GM18502 (cell line): ENCODE data around the gene NDUFS6.
A peak's percentile ranks its signal among the peaks of the same experiment; 100 is the strongest.
"Not testable (repeated sequence)": the region's sequence is repeated elsewhere in the genome, so short reads cannot be mapped to it uniquely, and the experiment has no call there.

Experiments used
- ATAC-seq: cut with Tn5 transposase; IDR thresholded peaks from one replicate; pipeline ENCODE4 v1.9.1; 2021; ENCODE audit warnings: mild to moderate bottlenecking; ENCODE audit not compliant: unreplicated experiment, poor library complexity

Gene NDUFS6

DNA sequence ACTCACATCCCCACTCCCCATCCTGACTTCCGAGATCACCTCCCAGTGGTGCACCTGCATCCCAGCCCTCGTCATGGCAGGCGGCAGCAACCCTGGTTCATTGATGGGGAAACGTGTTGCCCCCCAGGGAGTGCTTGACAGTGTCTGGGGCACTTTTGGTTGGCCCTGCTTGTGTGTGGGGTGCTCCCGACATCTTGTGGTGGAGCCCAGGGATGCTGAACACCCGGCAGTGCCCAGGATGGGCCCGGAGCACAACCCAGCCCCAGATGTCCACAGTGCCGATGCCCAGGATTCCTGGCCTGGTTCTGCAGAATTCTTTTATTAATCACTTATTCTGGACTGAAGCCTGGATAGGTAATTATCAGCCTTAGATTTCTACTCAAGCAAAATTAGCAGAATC lies 5.3 kb upstream of the NDUFS6 start:
- ATAC-seq: no peak

- no peak for ATAC-seq
Measured at GRCh38 chr5:1796371-1797102, 4.7 kb upstream of the NDUFS6 start.

DNA sequence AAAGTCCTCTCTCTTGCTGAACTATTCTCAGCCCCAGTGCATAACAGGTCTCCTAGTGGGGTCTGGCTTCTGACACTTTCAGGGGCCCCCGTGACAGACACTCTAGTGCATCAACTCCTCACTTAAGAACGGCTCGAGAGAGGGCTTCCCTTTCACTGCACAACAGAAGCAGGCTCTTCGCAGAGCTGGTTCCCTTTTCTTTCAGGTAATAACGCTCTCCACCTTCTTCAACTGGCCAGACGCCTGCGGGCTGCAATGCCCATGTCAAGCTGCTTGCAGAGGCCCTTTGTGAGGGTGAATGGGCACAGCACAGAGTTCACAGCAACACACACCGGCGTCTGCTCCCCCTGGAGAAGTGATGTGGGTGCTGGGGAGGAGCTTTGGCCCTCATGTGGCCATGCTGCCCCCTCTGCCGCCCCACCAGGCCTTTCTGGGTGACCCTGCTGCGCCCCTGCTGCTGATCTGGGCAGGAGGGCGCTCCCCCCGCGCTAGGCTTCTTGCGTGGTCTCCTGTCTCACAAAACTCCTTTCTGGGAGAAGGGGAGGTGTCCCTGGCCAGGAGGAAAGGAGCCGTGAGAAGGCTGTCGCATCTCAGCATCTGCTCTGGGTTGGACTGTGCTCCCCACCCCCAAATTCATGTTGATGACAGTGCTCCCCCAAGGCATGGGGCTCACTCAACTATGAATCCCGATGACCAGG lies 4.0 kb upstream of the NDUFS6 start:
- ATAC-seq: no peak

DNA sequence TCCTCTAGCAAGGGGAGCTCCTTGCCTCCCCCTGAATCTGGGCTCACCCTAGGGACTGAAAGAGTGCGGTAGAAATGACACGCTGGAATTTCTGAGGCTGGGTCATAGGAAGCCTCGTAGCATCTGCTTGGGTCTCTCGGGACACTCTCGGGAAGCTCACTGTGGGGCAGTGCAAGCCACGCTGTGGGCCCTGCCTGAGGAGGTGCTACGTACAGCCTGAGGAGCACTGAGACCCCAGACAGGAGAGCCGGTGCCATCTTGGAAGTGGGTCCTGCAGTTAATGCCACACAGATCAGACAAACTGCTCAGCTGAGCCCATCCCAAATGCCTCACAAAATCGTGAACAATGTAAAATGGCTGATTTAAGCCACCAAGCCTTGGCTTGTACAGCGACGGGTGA lies 3.4 kb upstream of the NDUFS6 start:
- ATAC-seq: no peak

DNA sequence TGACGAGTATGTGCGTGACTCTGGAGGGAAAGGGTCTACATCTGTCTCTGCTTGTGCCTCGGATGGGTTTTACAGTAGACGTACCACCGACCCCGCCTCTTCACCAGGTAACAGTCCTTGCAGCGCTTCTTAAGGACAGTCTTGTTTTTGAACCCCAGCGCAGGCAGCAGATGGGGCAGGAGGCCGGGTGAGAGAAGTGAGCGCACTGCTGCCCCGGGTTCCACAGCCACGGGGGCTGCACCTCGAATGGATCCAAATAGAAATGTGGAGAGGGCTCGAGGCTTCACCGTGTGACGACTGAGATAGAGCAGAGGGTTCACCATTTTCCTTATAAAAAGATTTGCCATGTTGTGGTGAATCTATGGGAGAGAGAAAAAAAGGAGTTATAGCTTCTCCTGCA lies 2.6 kb upstream of the NDUFS6 start:
- not testable (repeated sequence) for ATAC-seq

DNA sequence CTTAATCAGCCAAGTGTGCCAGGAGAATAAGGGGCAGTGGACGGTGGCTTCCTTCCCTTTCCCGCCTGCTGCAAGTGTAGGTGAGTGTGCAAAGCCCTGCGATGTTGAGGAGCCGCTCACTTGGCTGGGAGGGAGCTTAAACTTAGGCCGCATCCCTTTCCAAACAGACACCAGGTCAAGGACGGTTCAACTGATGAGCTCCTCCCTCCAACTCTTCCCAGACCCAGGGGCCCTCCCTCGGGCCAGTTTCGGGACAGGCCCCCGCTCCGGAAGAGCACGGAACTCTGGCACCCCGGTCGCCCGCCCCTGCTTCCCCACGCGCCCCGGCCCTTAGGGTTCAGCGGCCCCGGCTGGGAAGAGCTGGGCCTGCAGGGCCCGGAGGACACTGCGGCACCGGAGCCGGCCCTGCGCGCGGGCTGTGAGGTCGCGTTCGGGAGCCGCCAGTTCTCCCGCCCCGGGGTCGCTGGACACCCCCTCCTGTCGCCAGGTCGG lies 2.1 kb upstream of the NDUFS6 start:
- ATAC-seq: peak; percentile 28

GRCh38 chr5:1799602-1800471 lies 1.4 kb upstream of the NDUFS6 start, which contains the start of gene MRPL36:
TSS of gene MRPL36 (minus strand) at chr5:1799837. CDS start at chr5:1798935, 902 bp downstream.
- peak; percentile 56 for ATAC-seq

DNA sequence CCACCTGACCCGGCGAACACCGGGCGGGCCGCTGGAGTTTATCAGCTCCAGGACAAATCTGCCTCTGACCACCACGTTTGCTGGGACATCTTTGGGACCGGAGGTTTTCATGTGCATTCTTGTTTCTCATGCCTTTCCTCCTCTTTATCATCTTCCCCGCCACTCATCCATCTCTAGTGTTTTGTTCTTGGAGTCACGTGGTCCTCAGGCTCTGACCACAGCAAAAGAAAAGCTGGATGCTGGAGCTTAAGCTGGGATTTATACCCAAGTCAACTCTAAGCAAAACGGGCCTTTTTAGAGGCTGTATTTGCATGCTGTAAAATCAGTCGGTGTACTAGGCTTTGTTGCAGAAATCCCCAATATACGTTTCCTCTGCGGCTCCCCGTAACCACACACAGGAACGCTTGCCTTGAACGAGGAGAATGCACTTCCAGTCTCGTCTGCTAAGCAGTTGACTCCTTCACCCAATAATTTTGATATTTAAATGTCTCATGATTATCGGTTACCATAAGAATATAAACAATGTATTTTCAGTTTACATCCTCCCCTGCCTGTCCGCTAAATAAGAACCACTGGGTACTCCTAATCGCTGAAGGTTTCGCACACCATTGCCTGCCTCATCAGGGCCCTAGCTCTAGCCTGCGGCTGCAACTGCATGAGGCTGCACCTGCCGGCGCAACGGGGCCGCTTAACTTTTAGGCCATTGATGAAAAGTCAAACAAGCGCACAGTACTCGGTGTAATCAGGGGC lies 560 bp upstream of the NDUFS6 start:
- peak; percentile 47 for ATAC-seq

DNA sequence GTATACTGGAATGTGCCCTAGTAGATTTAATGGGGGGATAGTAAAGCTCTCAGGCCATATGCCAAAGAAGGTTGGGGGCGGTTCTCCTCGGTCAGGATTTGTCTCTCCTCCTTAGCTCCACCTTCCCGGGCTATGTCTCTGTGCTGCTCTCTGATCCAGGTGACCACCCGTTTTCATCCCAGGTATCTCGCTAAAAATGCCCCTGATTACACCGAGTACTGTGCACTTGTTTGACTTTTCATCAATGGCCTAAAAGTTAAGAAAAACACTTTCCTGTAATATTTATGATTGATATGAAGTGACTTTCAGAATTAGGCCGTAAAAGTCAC lies 724 bp downstream of the NDUFS6 start:
- no peak for ATAC-seq

- ATAC-seq: no peak
Measured at GRCh38 chr5:1803192-1803591, 2.0 kb downstream of the NDUFS6 start.

- ATAC-seq: no peak
Measured at GRCh38 chr5:1804001-1804690, 2.9 kb downstream of the NDUFS6 start.

GRCh38 chr5:1805326-1805725 lies 4.1 kb downstream of the NDUFS6 start:
- no peak for ATAC-seq

GRCh38 chr5:1805736-1806135 lies 4.5 kb downstream of the NDUFS6 start:
- no peak for ATAC-seq

GRCh38 chr5:1806199-1806598 lies 5.0 kb downstream of the NDUFS6 start:
- ATAC-seq: no peak

GRCh38 chr5:1806974-1807373 lies 5.8 kb downstream of the NDUFS6 start:
- no peak for ATAC-seq

DNA sequence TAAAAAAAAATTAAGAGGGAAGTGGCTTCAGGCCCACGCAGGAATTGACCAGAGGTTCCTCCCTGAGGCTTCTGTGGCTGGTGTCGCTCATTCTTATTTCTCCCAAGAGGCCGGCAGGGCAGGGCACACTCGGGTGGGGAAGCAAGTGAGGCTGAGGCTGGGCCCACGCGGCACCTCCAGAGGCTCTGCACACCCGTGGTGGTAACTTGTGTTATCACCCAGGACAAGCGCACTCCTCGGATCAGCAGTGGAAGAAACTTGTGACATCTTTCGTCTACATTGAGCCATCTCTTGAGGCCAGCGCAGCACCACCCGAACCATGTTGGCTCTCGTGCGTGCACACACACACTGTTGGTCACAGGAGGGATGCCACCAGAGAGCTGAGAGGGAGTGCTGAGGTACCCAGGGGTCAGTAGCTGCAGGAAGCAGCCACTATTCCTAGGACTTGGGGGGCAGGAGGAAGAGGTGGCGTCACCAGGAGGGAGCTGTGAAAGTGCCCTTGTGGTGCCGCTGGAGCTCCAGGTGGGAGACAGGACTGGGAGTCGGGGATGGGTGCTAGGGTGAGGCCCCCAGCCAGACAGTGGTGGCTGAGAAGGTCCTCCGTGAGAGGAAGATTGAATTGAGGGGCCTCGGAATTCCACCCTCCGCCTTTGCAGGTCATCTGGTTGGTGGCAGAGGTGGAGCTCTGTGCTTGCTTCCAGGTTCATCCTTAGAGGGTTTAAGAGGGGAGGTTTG lies 6.4 kb downstream of the NDUFS6 start:
- no peak for ATAC-seq

- ATAC-seq: no peak
Measured at GRCh38 chr5:1808439-1808838, 7.2 kb downstream of the NDUFS6 start.

GRCh38 chr5:1809416-1810035 lies 8.3 kb downstream of the NDUFS6 start:
- ATAC-seq: no peak
